SIG-M5 (cell line): ENCODE data around the gene ANGPT4.
"Not testable (repeated sequence)": the region's sequence is repeated elsewhere in the genome, so short reads cannot be mapped to it uniquely, and the experiment has no call there.

Source experiments
- DNase-seq: peaks from one replicate; lab custom pipeline; 2025; lab: John Stamatoyannopoulos, UW

Gene ANGPT4

GRCh38 chr20:873875-874607 is 42.1 kb downstream of the ANGPT4 start:
- DNase-seq, result no peak

GRCh38 chr20:872855-873520 is 43.1 kb downstream of the ANGPT4 start:
- no peak for DNase-seq

GRCh38 chr20:871948-872347 is 44.2 kb downstream of the ANGPT4 start:
- no peak for DNase-seq

GRCh38 chr20:871436-871835 is 44.7 kb downstream of the ANGPT4 start:
- DNase-seq, result no peak

- no peak for DNase-seq
These were observed 45.4 kb downstream of the ANGPT4 start for GRCh38 chr20:870758-871157.

- DNase-seq, result no peak
These were observed 46.5 kb downstream of the ANGPT4 start for GRCh38 chr20:869606-870005.

GRCh38 chr20:868279-868678 is 47.9 kb downstream of the ANGPT4 start:
- DNase-seq, result no peak

- no peak for DNase-seq
These were observed 50.7 kb downstream of the ANGPT4 start for GRCh38 chr20:865440-865839.

GRCh38 chr20:860891-861290 is 55.2 kb downstream of the ANGPT4 start:
- DNase-seq, result no peak

GRCh38 chr20:859751-860231 is 56.3 kb downstream of the ANGPT4 start:
- no peak for DNase-seq

GRCh38 chr20:858011-858410 is 58.1 kb downstream of the ANGPT4 start:
- no peak for DNase-seq

- DNase-seq, result no peak
These were observed 59.8 kb downstream of the ANGPT4 start for GRCh38 chr20:856361-856775.

GRCh38 chr20:855466-856360 is 60.4 kb downstream of the ANGPT4 start:
- DNase-seq, result no peak

GRCh38 chr20:854601-855000 is 61.5 kb downstream of the ANGPT4 start:
- DNase-seq, result no peak

GRCh38 chr20:853406-853996 is 62.6 kb downstream of the ANGPT4 start:
- no peak for DNase-seq

- not testable (repeated sequence) for DNase-seq
These were observed 67.4 kb downstream of the ANGPT4 start for GRCh38 chr20:848731-849130.

GRCh38 chr20:848193-848592 is 67.9 kb downstream of the ANGPT4 start:
- no peak for DNase-seq

GRCh38 chr20:846894-847278 is 69.2 kb downstream of the ANGPT4 start:
- peak; percentile 33 for DNase-seq

- no peak for DNase-seq
These were observed 69.9 kb downstream of the ANGPT4 start for GRCh38 chr20:845941-846893.

GRCh38 chr20:845226-845868 is 70.8 kb downstream of the ANGPT4 start:
- no peak for DNase-seq
